Heart right ventricle (tissue), 16 donors: ENCODE results near the gene MTMR3. TPM values are rescaled to one million over a fixed set of nuclear protein-coding genes. Genes with fewer than 3 reads are reported as not detected.

Experiments used
- ATAC-seq, 8 donors: fragments of 200-7000 bp; cut with Tn5 transposase; one replicate each; pipeline ENCODE4 v1.9.1; 2020; ENCODE audit warnings: mild to moderate bottlenecking in 8 of 8, moderate library complexity in 8 of 8, moderate number of reproducible peaks in 1 of 8
- DNase-seq, 2 donors: peaks; one replicate each; pipeline ENCODE4 v3.0.0-alpha.2; 2020
- H3K27ac ChIP-seq, 10 donors: fragments of 200-600 bp; sonication (generic) in 2 of 10; one replicate each; pipeline versions ENCODE4 v1.5.0 to v1.8.0; 2020 to 2022; ENCODE audit warnings: mild to moderate bottlenecking in 3 of 10
- H3K27me3 ChIP-seq, 7 donors: fragments of 200-600 bp; one replicate each; pipeline ENCODE4 v1.8.0; 2021 to 2022; ENCODE audit warnings: mild to moderate bottlenecking in 2 of 7
- H3K36me3 ChIP-seq, 9 donors: fragments of 200-600 bp; sonication (generic) in 1 of 9; one replicate each; pipeline versions ENCODE4 v1.5.0 to v1.8.0; 2020 to 2022; ENCODE audit warnings: mild to moderate bottlenecking in 2 of 9
- H3K4me1 ChIP-seq, 9 donors: fragments of 200-600 bp; sonication (generic) in 1 of 9; one replicate each; pipeline versions ENCODE4 v1.5.0 to v1.8.0; 2020 to 2022; ENCODE audit warnings: mild to moderate bottlenecking in 4 of 9
- H3K4me3 ChIP-seq, 10 donors: fragments of 200-600 bp; sonication (generic) in 2 of 10; one replicate each; pipeline versions ENCODE4 v1.5.0 to v1.8.0; 2020 to 2022; ENCODE audit warnings: mild to moderate bottlenecking in 7 of 10, moderate library complexity in 2 of 10
- H3K9me3 ChIP-seq, 11 donors: fragments of 200-600 bp in 10 of 11; sonication (generic) in 2 of 11; one replicate each; pipeline versions ENCODE4 v1.5.0 to v1.8.0; 2013 to 2022; ENCODE audit warnings: mild to moderate bottlenecking in 2 of 11, control low read depth in 1 of 11, moderate library complexity in 1 of 11
- CTCF ChIP-seq, 9 donors: fragments of 200-600 bp; sonication (generic) in 2 of 9; IDR thresholded peaks; one replicate each; pipeline versions ENCODE4 v1.5.0 to v1.8.0; 2021 to 2022; ENCODE audit warnings: antibody characterized with exemption in 9 of 9, mild to moderate bottlenecking in 5 of 9, moderate library complexity in 1 of 9
- WGBS, 2 donors: extraction: QIAGEN DNeasy Blood & Tissue Kit; methylation state at CpG; one replicate each; pipeline ENCODE4 v1.1.7; 2013; ENCODE audit warnings: inconsistent platforms in 1 of 2; 5-methylcytosine and 5-hydroxymethylcytosine counted together
- intact Hi-C, 10 donors: fragments of 100-400 bp; cut with DNase I; formaldehyde crosslinking; loops; one replicate each; pipeline versions ENCODE4 v1.11.1 to v1.14.2; 2022
- polyA plus RNA-seq, 2 donors: library from polyadenylated mRNA; stranded (reverse); fragments of 200-250 nt; gene quantifications; one replicate each; pipeline ENCODE4 v1.2.3, GENCODE V29; 2013
- total RNA-seq, 10 donors: library from RNA; stranded (reverse); fragmentation: NEBNext Ultra II Directional in 3 of 10; extraction: Animal tissue kit (Norgen Biotek cat#: 25700) in 3 of 10; gene quantifications; one replicate each; pipeline versions ENCODE4 v1.2.1 to v1.2.4, GENCODE V29; 2021 to 2023
- donor health status: Arrhythmogenic right ventricular cardiomyopathy.
- donor health status: ischemic (EF 13 %, LVEDD 7.1; RV severe dilation, severe dysfunction).
- donor health status: healthy with polysubstance abuse.
- donor health status: DM: no; HTN: yes; CAD: no.
- donor health status: DM: no; HTN: no; CAD: no.
- donor health status: ischemic (EF 25% LVEDD 6.9; RV normal size, moderate dysfunction).
- donor health status: ischemic (EF 25% LVEDD 5.7; RV mildly dilated, moderate dysfunction).
- donor health status: healthy.
- donor health status: DM: yes; HTN: yes; CAD: no.
- donor health status: Ischemic cardiomyopathy.
- donor health status: ischemic (EF 35%, LVEDD 5.7; RV mildly dilated, moderate dysfunction).
- donor health status: nonischemic (EF 11% LVEDD 7.7; RV severe dilation, severe dysfunction).
- donor health status: DM: yes; HTN: yes; CAD: no.
- donor health status: PGD.
- donor health status: ischemic (EF 29% LVEDD 5.4; RV normal size, mild dysfunction).
- donor health status: nonischemic (EF 23%, LVEDD 6.1; RV moderate dilation, normal function).

The MTMR3 gene
- total and polyA plus RNA-seq, 12 donors = 9.8 to 42.9 (median 34.6) TPM

- DNase-seq (no peak), ATAC-seq (no peak)
- Histone ChIP-seq H3K27ac (peak overlapping the region in 5 of 10 donors; percentile 97 to 100 (median 99)), H3K36me3 (no peaks in the 10 kb centered on the region), H3K4me1 (peaks cover 11 to 45% (median 40%) of the 10 kb centered on the region in 9 donors), H3K4me3 (peak overlapping the region in 8 of 10 donors; percentile 68 to 99 (median 96)), H3K9me3 (no peaks in the 10 kb centered on the region), H3K27me3 (no peaks in the 10 kb centered on the region)
- intact Hi-C loops = loop anchor here in 7 of 10 donors (1.0 to 10.0 kb wide), 4 partner anchors 44 to 122 kb away; partner anchors contain the start of gene ASCC2 (in 1 of the 7)
- no peak for TF ChIP-seq CTCF (IDR thresholded peaks at IDR 0.05)
- WGBS, 2 donors = 1 to 3% methylated on average over 5 of the region's 5 CpGs
Measured at GRCh38 chr22:29882716-29883044, 294 bp upstream of the MTMR3 start.

GRCh38 chr22:29883775-29884097 lies 762 bp downstream of the MTMR3 start:
- no peak for TF ChIP-seq CTCF (IDR thresholded peaks at IDR 0.05)
- DNase-seq (no peak), ATAC-seq (peak in 1 of 8 donors; percentile 3)
- peaks cover 11 to 55% (median 47%) of the 10 kb centered on the region in 9 donors for H3K4me1 ChIP-seq
- no peaks in the 10 kb centered on the region for H3K9me3 ChIP-seq
- no peaks in the 10 kb centered on the region for H3K27me3 ChIP-seq
- no peaks in the 10 kb centered on the region for H3K36me3 ChIP-seq
- WGBS, 2 donors = 1 to 3% methylated on average over 14 of the region's 14 CpGs
- intact Hi-C loops = loop anchor here in 7 of 10 donors (1.0 to 10.0 kb wide), 4 partner anchors 45 to 121 kb away; partner anchors contain the start of gene ASCC2 (in 1 of the 7)
- peak overlapping the region; percentile 86 to 100 (median 98) for H3K27ac ChIP-seq
- H3K4me3 ChIP-seq = peak overlapping the region; percentile 68 to 99 (median 95)

- TF ChIP-seq CTCF (IDR thresholded peaks at IDR 0.05) = no peak
- intact Hi-C loops = loop anchor here in 5 of 10 donors (5.0 to 10.0 kb wide), 3 partner anchors 59 to 119 kb away; no protein-coding TSS in a partner anchor
- DNase-seq = no peak
- Histone ChIP-seq H3K27me3 (no peaks in the 10 kb centered on the region), H3K9me3 (no peaks in the 10 kb centered on the region), H3K4me3 (no peak overlapping the region), H3K36me3 (no peaks in the 10 kb centered on the region), H3K27ac (peak overlapping the region in 5 of 10 donors; percentile 3 to 63 (median 32)), H3K4me1 (peaks cover 11 to 66% (median 49%) of the 10 kb centered on the region in 9 donors)
- WGBS, 2 donors = 35 to 40% methylated on average over 4 of the region's 4 CpGs
- ATAC-seq = no peak
Measured at GRCh38 chr22:29885610-29886009, 2.6 kb downstream of the MTMR3 start.

GRCh38 chr22:29886596-29886995 lies 3.6 kb downstream of the MTMR3 start:
- Histone ChIP-seq H3K27ac (peak overlapping the region in 2 of 10 donors; percentile 3 to 63), H3K4me3 (no peak overlapping the region), H3K9me3 (no peaks in the 10 kb centered on the region), H3K36me3 (no peaks in the 10 kb centered on the region), H3K4me1 (peaks cover 11 to 72% (median 52%) of the 10 kb centered on the region in 9 donors), H3K27me3 (no peaks in the 10 kb centered on the region)
- WGBS, 2 donors = 85 to 95% methylated on average over 1 of the region's 1 CpG
- DNase-seq = no peak
- TF ChIP-seq CTCF (IDR thresholded peaks at IDR 0.05) = no peak
- no peak for ATAC-seq
- intact Hi-C loops = loop anchor here in 5 of 10 donors (5.0 to 10.0 kb wide), 3 partner anchors 58 to 118 kb away; no protein-coding TSS in a partner anchor
